Dermis blood vessel endothelial cell (primary cell): ENCODE measurements around the gene GGA3. TPM values are rescaled to one million over a fixed set of nuclear protein-coding genes. Genes with fewer than 3 reads are reported as not detected.
"Not testable (repeated sequence)": the region's sequence is repeated elsewhere in the genome, so short reads cannot be mapped to it uniquely, and the experiment has no call there.

Source experiments
- DNase-seq: peaks from one replicate; pipeline ENCODE4 v3.0.0; 2010
- total RNA-seq: library from RNA; depleted of rRNA; stranded (reverse); fragments of >200 nt; gene quantifications from 2 replicates; pipeline ENCODE4 v1.2.3, GENCODE V29; 2014

Gene GGA3
- 11.9 and 26.4 TPM in 2 replicates for total RNA-seq

- DNase-seq, result peak; percentile 96
Measured at GRCh38 chr17:75261336-75262111, at the start of gene GGA3, which contains the start of gene MRPS7. TSS of gene GGA3 (minus strand) at chr17:75261606. CDS start at chr17:75261587, 19 bp downstream. TSS of gene MRPS7 (plus strand) at chr17:75261879. CDS start at chr17:75261901, 22 bp downstream.

- DNase-seq, result no peak
Measured at GRCh38 chr17:75308732-75309629, 47.6 kb upstream of the GGA3 start.

- no peak for DNase-seq
Measured at GRCh38 chr17:75307957-75308731, 46.7 kb upstream of the GGA3 start.

GRCh38 chr17:75301502-75302206 lies 40.2 kb upstream of the GGA3 start:
- no peak for DNase-seq

GRCh38 chr17:75301049-75301448 lies 39.6 kb upstream of the GGA3 start:
- DNase-seq, result no peak

- no peak for DNase-seq
Measured at GRCh38 chr17:75300280-75300679, 38.9 kb upstream of the GGA3 start.

- no peak for DNase-seq
Measured at GRCh38 chr17:75295201-75296158, 34.1 kb upstream of the GGA3 start.

GRCh38 chr17:75292810-75293448 lies 31.5 kb upstream of the GGA3 start:
- not testable (repeated sequence) for DNase-seq

- peak; percentile 65 for DNase-seq
Measured at GRCh38 chr17:75289832-75290337, 28.5 kb upstream of the GGA3 start.

GRCh38 chr17:75289115-75289831 lies 27.9 kb upstream of the GGA3 start, which contains the start of gene SLC25A19:
TSS of gene SLC25A19 (minus strand) at chr17:75289433. CDS start at chr17:75286764, 2,669 bp downstream.
- peak; percentile 99 for DNase-seq

- no peak for DNase-seq
Measured at GRCh38 chr17:75288770-75289114, 27.3 kb upstream of the GGA3 start.

- no peak for DNase-seq
Measured at GRCh38 chr17:75288359-75288758, 27.0 kb upstream of the GGA3 start.

GRCh38 chr17:75287221-75287620 lies 25.8 kb upstream of the GGA3 start:
- no peak for DNase-seq

GRCh38 chr17:75285123-75285522 lies 23.7 kb upstream of the GGA3 start:
- DNase-seq, result no peak

- not testable (repeated sequence) for DNase-seq
Measured at GRCh38 chr17:75280189-75280588, 18.8 kb upstream of the GGA3 start.

- no peak for DNase-seq
Measured at GRCh38 chr17:75277664-75278071, 16.3 kb upstream of the GGA3 start.

- DNase-seq, result no peak
Measured at GRCh38 chr17:75273977-75274708, 12.7 kb upstream of the GGA3 start.

- no peak for DNase-seq
Measured at GRCh38 chr17:75272848-75273184, 11.4 kb upstream of the GGA3 start.
